K562 (cell line): ENCODE results near the gene C2CD2L. TPM values are rescaled to one million over a fixed set of nuclear protein-coding genes. Genes with fewer than 3 reads are reported as not detected.

Experiments used
- AFF1 ChIP-seq, 2 experiments: fragments of 450-650 bp; IDR thresholded peaks; 2 replicates each; pipeline ENCODE4 v1.6.1; 2018; ENCODE audit warnings: mild to moderate bottlenecking in 2 of 2, low read depth in 1 of 2; ENCODE audit not compliant: partially characterized antibody in 2 of 2
- BCLAF1 ChIP-seq, 2 experiments: fragments of 450-650 bp in 1 of 2; IDR thresholded peaks; 2 replicates each; pipeline ENCODE4 v1.6.1; 2011 to 2017; ENCODE audit warnings: low read depth in 2 of 2, antibody characterized with exemption in 1 of 2, borderline replicate concordance in 1 of 2, low read length in 1 of 2, mild to moderate bottlenecking in 1 of 2, mixed read lengths in 1 of 2; ENCODE audit not compliant: control insufficient read depth in 1 of 2
- ELF2 ChIP-seq: fragments of 250-450 bp; sonication (Bioruptor Pico); IDR thresholded peaks from 2 replicates; pipeline ENCODE4 v1.5.0; 2021; ENCODE audit warnings: mild to moderate bottlenecking
- EP400 ChIP-seq: fragments of 450-650 bp; IDR thresholded peaks from 2 replicates; pipeline ENCODE4 v1.6.1; 2017; ENCODE audit warnings: antibody characterized with exemption, mild to moderate bottlenecking, moderate library complexity
- ESRRA ChIP-seq: fragments of 450-650 bp; IDR thresholded peaks from 2 replicates; pipeline ENCODE4 v1.6.1; 2014; ENCODE audit warnings: low read depth, mild to moderate bottlenecking, moderate library complexity, borderline replicate concordance
- HDAC3 ChIP-seq: fragments of 450-650 bp; IDR thresholded peaks from 2 replicates; pipeline ENCODE4 v1.6.1; 2018; ENCODE audit warnings: borderline replicate concordance, mild to moderate bottlenecking, moderate library complexity; ENCODE audit not compliant: partially characterized antibody
- KAT7 ChIP-seq: sonication (generic); formaldehyde crosslinking; IDR thresholded peaks from 2 replicates; pipeline ENCODE4 v1.8.0; 2022; ENCODE audit warnings: missing genetic modification reagents, mild to moderate bottlenecking, borderline replicate concordance
- MBD1 ChIP-seq: fragments of 250-450 bp; sonication (Bioruptor Pico); IDR thresholded peaks from 2 replicates; pipeline ENCODE4 v1.8.0; 2022; ENCODE audit warnings: inconsistent platforms
- NR4A1 ChIP-seq, 2 experiments: fragments of 250-450 bp in 1 of 2; fragments of 450-650 bp in 1 of 2; sonication (Bioruptor Pico) in 1 of 2; IDR thresholded peaks; 2 replicates each; pipeline versions ENCODE4 v1.4.0 to v1.6.1; 2016 to 2020; ENCODE audit warnings: mild to moderate bottlenecking in 2 of 2, missing compliant biosample characterization in 1 of 2, missing genetic modification characterization in 1 of 2, moderate library complexity in 1 of 2
- SRF ChIP-seq, 2 experiments: fragments of 250-450, 450-650 bp in 1 of 2; sonication (Bioruptor Pico) in 1 of 2; sonication (generic) in 1 of 2; formaldehyde crosslinking; IDR thresholded peaks; 2 replicates each; pipeline versions ENCODE4 v1.5.0 to v1.5.1; 2020 to 2022; ENCODE audit warnings: mild to moderate bottlenecking in 1 of 2, missing genetic modification reagents in 1 of 2
- STAT5B ChIP-seq: fragments of 250-450 bp; sonication (Bioruptor Pico); IDR thresholded peaks from 2 replicates; pipeline ENCODE4 v1.8.0; 2021; ENCODE audit warnings: mild to moderate bottlenecking, inconsistent platforms
- TBL1XR1 ChIP-seq, 2 experiments: IDR thresholded peaks; 2 replicates each; pipeline ENCODE4 v1.6.1; 2012; ENCODE audit warnings: improper control_type of control experiment in 2 of 2, low read length in 2 of 2, mild to moderate bottlenecking in 1 of 2
- ZBTB43 ChIP-seq: sonication (generic); formaldehyde crosslinking; IDR thresholded peaks from 2 replicates; pipeline ENCODE4 v1.8.0; 2023; ENCODE audit warnings: mild to moderate bottlenecking, missing genetic modification reagents
- ZEB2 ChIP-seq: fragments of 450-650 bp; IDR thresholded peaks from 2 replicates; pipeline ENCODE4 v1.6.1; 2016
- ZNF274 ChIP-seq: IDR thresholded peaks from 2 replicates; pipeline ENCODE4 v1.6.1; 2011; ENCODE audit warnings: low read depth, mild to moderate bottlenecking, low read length, moderate library complexity, borderline replicate concordance
- ZNF347 ChIP-seq: fragments of 450-650 bp; formaldehyde crosslinking; IDR thresholded peaks from 2 replicates; pipeline ENCODE4 v1.4.0; 2020; ENCODE audit warnings: low read depth, mild to moderate bottlenecking, moderate library complexity
- polyA plus RNA-seq, 8 experiments: library from polyadenylated mRNA; depleted of rRNA in 4 of 8; stranded (reverse) in 5 of 8; unstranded in 3 of 8; fragments of >200 nt; fragmentation: Nextera tagmentation in 2 of 8; fragmentation: Illumina TruSeq in 1 of 8; extraction: Ambion mirVana in 2 of 8; extraction: Trizol in 1 of 8; gene quantifications; 2 replicates each; pipeline versions ENCODE4 v1.2.1 to v1.2.3, GENCODE V29; 2011 to 2014; ENCODE audit warnings: inconsistent platforms in 1 of 8, missing spikeins in 1 of 8
- total RNA-seq, 7 experiments: library from RNA; depleted of rRNA in 6 of 7; stranded (reverse); fragments of >200 nt in 6 of 7; fragmentation: Illumina TruSeq in 2 of 7; extraction: Trizol in 2 of 7; gene quantifications; 2 replicates each; pipeline versions ENCODE4 v1.2.1 to v1.2.3, GENCODE V29; 2011 to 2021; ENCODE audit warnings: low replicate concordance in 1 of 7

Gene C2CD2L
- total and polyA plus RNA-seq, 9 of the 15 experiments (the other 6 are each of a cell fraction or from before 2014, with no cell fraction given) = 0.66 to 41.2 (median 14.8) TPM

GRCh38 chr11:119108146-119108856 lies 1.2 kb downstream of the C2CD2L start (continued):
- no peak for TF ChIP-seq ZNF347 (CRISPR knock-in tag)
- peak; percentile 15; the same call in 1 of the 2 replicates for TF ChIP-seq ESRRA
- peak; percentile 54 for TF ChIP-seq HDAC3
- no peak for TF ChIP-seq STAT5B (CRISPR knock-in tag)
- TF ChIP-seq MBD1 = no peak
- peak; percentile 85 for TF ChIP-seq EP400
- TF ChIP-seq ELF2 (CRISPR knock-in tag) = peak; percentile 63; the same call in 1 of the 2 replicates
- TF ChIP-seq TBL1XR1 (IDR thresholded peaks at IDR 0.05; ENCODE audit: low read length in 2 of 2) = peak in 1 of 2 experiments; percentile 52; a peak in 1 of 4 replicates
- TF ChIP-seq ZBTB43 (CRISPR knock-in tag) = no peak
- TF ChIP-seq SRF (CRISPR knock-in tag; IDR thresholded peaks at IDR 0.05) = peak in 1 of 2 experiments; percentile 74; a peak in 1 of 4 replicates
- peak; percentile 67; the same call in 1 of the 2 replicates for TF ChIP-seq ZEB2
- no peak for TF ChIP-seq NR4A1 (CRISPR knock-in tag; IDR thresholded peaks at IDR 0.05)
- TF ChIP-seq NR4A1 (tag; IDR thresholded peaks at IDR 0.05) = no peak
- no peak for TF ChIP-seq BCLAF1 (IDR thresholded peaks at IDR 0.05; ENCODE audit: borderline replicate concordance in 1 of 2, control insufficient read depth in 1 of 2, low read depth in 2 of 2, low read length in 1 of 2)
- no peak for TF ChIP-seq AFF1 (IDR thresholded peaks at IDR 0.05; ENCODE audit: low read depth in 1 of 2, partially characterized antibody in 2 of 2)
- TF ChIP-seq KAT7 (CRISPR knock-in tag) = no peak
- no peak for TF ChIP-seq ZNF274
